HG03135 (cell line): ENCODE results near the gene TMEM163.
"Not testable (repeated sequence)": the region's sequence is repeated elsewhere in the genome, so short reads cannot be mapped to it uniquely, and the experiment has no call there.

Source experiments
- ATAC-seq: cut with Tn5 transposase; IDR thresholded peaks from one replicate; pipeline ENCODE4 v1.9.1; 2021; ENCODE audit warnings: mild to moderate bottlenecking, moderate library complexity; ENCODE audit not compliant: unreplicated experiment

The TMEM163 gene

DNA sequence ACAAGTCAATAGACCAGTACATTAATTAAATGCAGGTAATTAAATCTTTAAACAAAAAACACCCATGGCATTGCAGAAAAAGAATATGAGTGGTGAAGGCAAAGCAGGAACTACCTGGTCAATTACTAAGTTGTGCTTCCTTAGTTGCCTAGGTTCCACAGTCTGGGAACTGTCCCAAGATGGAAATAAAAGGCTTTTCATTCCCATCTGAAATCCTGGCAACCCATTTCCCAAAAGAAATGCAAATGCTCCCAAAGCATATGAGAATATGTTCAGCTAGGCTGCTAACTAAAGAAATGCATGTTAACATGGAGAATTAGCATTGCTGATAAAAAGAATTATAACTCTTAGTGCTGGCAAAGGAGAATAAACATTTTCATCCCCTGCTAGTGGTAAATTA lies 177.8 kb downstream of the TMEM163 start:
- no peak for ATAC-seq

DNA sequence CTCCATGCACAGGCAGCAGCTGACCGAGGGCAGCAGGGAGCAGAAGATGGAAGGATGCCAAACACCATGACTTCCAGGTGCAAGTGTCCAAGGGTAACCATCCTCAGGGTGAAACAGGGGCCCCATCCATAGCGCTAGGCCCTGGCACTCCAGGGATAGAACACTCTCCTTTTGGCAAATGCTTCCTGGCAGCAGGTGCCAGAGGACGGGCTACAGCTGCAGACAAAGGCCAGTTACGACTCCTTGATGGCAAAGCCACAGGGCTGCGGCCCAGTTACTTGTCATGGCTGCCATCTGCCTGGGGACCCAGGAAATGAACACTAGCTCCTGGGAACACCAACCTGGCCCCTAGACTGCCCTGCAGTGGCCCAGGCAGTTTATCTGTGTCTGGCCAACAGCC lies 178.8 kb downstream of the TMEM163 start:
- ATAC-seq: no peak

DNA sequence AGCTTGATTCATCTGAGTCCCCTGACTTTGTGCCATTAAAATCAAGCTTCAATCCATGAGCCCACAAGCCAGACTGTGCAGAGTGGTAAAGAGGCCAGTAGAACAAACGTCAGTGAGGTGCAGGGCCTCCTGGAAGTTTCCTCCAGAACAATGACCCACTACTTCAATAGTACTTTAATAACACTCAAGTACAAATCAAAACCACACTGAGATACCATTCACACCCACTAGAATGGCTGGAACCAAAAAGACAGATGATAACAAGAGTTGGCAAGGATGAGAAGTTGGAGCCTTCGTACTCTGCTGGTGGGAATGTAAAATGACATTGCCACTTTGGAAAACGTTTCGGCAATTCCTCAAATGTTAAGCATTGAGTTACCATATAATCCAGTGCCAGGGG lies 181.1 kb downstream of the TMEM163 start:
- ATAC-seq: no peak

DNA sequence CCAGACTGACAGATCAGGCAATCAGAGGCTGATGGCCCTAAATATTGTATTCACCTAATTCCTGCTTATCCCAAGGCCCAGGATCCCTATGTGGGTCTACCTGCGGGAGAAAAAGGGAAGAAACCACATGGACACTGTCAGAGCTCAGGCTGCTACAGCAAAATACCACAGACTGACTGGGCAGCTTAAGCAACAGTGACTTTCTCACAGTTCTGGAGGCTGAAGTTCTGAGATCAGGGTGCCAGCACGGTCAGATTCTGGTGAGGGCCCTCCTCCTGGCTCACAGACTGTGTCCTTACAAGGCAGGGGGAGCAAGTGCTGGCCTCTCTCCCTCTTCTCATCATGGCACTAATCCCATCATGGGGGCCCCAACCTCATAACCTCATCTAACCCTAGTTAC lies 181.7 kb downstream of the TMEM163 start:
- ATAC-seq: no peak

DNA sequence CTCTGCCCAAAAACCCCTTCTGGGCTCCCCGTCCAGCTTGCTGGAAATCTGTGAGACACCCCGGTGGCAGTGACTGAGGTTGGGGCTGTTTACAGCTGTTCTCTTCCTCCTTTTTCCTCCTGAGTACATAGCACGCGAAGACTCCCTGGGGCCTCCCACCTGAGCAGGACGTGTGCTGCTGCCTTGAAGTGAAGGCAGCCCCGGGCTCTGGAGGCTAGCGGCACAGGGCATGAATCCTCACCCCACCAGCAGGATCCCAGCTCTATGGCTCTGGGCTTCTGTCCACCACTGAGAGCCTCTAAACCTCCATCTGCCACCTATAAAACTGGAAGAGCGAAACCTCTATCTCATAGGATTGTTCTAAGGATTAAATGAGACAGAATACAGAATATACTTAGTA lies 182.5 kb downstream of the TMEM163 start:
- ATAC-seq: no peak

DNA sequence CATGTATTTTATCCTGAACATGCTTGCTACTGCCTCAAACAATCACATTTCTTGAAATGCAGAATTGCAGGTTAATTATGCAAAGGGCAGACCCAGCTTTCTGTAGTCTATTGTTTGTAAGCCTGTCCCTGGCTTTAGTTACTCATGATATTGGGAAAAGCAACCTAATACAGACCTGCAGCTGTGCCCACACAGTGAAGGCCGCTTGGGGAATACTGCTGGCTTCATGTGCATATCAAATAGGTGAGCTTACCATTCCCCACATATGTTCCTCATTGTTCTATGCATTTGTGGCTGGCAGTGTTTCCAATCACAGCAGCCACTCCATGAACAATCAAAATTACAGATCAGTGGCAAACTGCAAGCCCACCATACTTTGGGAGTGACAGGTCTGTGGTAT lies 186.3 kb downstream of the TMEM163 start:
- no peak for ATAC-seq

DNA sequence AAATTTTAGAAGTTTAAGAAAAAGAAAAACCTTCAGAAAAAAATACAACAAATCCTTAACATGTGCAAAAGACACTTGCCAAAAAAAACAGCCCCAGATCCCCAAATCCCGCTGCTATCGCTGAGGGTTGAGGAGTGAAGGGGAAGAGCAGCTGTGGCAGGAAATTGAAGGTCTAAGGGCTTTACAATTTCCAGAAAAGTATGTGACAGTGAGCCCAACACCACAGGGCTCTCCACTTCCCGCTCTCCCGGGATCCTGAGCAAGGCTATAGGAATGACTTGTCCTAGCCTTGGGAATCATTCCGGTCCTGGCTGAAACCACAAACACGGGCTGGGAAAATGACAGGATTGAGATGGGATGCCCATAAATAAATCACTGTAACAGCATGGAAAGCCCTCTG lies 191.4 kb downstream of the TMEM163 start:
- ATAC-seq: no peak

DNA sequence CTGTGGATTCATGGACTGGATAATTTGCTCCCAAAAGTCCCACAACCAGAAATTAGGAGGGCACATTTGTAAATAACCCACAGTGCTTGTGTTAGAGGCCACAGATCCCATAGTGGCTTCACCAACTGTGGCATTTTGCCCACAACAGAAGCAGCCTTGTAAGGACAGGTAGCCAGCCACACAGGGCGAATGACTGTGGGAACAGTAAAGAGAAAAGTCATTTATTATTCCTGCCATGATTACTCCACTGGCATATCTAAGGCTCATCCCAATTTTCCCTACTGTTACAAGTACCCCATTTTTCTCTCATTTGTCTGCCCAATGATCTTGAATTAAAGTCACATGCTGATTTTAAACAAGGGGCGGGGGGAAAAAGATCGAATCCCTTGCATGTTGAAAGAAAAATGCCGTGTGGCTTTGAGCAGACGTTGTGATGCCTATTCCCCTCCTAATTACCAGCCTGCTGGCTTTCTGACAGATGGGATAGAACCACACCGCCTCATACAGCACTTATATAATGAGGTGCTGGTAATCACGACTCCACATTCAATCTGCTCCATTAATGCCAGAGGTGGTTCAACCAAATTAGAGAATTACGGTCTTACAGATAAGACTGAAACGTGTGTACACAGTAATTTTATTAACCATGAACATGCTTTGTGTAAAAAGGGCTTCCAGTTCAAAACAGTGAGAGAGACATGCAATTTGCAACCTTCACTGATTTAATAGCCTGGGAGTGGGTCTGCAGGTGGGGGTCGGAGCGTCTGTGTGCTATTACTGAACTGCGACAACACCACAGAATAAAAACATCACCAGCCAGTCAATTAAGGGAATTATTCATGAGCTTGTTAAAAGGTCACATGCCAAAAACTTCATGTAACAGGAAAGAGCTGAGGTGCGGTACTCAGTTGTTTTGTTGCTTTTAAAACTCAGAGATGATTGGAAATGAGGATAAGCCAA lies 196.0 kb downstream of the TMEM163 start:
- ATAC-seq: no peak

DNA sequence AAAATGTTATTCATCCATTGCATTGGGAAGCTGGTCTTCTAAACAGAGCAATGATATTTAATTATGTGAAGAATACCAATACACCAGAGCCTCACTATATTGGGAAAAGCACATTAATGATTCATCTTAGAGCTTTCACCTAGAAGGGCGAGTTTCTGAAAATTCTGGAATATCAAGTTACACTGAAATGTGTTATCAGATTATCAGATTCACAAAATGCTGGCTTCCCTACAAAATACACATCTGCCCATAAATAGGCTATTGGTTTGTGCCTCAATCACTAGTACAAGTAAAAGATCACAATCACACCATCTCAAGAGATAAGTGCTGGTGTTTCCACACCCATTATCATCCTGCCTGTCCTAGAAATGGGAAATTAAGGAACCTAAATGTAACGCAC lies 200.7 kb downstream of the TMEM163 start:
- ATAC-seq: no peak

DNA sequence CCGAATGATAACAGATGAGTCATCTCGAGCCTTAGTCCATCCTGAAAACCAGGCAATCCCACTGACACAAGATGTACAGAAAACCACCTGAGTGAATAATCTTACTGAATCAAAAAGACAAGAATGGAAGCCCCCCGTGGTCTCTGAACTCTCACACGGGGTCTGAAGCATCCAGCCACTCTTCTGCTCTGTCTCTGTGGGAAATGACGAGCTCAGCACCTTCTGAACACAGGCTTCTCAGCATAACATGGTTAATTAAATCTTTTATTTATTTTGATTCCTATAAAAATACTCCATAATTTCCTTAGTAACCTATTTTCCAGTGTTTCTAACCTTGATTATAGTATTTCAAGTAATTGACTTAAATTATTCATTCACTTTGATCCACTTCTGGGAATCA lies 203.7 kb downstream of the TMEM163 start:
- no peak for ATAC-seq

DNA sequence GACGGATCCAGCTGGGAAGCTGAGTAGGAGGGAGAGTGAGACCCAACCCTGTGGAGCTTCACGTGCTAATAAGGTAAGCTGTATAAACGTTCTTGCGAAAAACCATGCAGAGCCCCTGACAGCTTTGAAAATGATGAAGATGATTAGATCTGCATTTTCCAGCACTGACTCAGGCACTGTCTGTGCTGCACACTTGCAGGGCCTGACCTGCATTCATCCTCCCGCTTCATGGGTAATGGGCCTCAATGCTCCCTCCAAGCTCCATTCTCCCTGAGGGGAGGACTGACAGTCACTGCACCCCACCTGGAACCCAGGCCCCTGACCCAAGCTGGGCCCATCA lies 205.4 kb downstream of the TMEM163 start:
- ATAC-seq: no peak

DNA sequence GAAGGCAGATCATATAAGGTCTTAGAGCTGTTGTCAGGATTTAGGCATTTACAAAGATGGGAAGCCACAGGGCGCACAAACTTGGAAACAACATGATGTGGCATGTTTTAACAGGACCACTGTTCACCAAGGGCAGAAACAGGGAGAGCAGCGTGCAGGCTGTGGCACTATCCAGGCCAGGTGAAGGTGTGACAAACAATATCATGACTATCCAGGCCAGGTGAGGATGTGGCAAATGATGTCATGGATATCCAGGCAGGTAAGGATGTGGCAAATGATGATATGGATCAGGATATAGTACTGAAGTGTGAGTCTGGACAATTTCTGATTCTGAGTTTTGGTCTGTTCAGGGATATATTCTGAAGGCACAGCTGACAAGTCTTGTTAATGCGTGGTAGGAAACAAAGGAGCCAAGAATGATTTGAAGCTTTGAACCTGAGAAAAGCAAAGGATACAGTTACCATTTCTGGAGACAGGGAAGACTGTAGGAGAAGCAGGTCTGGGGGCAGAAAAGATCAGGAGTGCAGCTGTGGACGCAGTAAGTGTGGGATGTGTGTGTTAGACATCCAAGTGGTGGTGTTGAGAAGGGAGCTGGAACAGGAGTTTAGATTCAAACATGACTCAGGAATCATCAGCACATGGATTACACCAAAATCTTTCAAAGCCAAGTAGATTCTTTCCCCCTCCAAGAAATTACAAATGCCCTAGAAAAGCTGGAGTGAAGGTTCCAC lies 205.9 kb downstream of the TMEM163 start:
- ATAC-seq: no peak

DNA sequence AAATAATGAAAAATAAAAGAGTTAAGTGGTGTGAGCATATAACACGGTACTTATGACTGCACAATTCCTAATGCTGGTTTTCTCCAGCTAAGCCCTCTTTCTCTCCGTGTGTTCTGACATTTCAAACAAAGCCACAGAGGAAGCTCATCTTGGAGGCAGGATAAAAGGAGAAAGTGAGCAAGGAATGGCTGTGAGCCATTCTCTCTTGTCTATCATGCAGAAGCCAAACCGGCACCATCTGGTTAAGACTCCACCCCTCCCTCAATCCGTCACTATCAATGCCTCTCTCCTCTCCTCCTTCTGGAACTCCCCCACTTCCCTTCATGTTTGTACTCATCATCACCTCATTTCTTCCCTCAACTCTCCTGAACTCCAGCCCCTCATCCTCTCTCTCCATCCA lies 210.4 kb downstream of the TMEM163 start:
- no peak for ATAC-seq

DNA sequence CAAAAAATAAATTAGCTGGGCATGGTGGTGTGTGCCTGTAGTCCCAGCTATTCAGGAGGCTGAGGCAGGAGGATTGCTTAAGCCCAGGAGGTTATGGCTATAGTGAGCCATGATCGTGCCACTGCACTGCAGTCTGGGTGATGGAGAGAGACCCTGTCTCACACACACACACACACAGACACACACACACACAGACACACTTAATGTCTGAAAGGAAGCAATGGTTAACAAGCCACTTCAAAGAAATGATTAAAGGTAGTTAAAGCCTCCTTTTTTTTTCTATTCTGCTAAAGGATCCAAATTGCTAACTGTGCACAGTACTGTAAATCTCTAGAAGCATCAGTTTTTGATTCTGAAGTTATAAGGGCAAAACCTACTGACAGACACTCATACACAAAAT lies 211.1 kb downstream of the TMEM163 start:
- ATAC-seq: no peak

DNA sequence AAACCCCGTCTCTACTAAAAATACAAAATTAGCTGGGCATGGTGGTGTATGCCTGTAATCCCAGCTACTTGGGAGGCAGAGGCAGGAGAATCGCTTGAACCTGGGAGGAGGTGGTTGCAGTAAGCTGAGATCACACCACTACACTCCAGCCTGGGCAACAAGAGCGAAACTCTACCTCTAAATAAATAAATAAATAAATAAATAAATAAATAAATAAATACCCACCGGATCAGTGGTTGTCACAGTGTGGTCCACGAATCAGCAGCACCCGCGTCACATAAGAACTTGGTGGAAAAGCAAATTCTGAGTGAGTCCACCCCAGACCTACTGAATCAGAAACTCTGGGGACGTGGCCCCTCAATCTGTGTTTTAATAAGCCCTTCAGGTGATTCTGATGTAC lies 211.6 kb downstream of the TMEM163 start:
- ATAC-seq: not testable (repeated sequence)

DNA sequence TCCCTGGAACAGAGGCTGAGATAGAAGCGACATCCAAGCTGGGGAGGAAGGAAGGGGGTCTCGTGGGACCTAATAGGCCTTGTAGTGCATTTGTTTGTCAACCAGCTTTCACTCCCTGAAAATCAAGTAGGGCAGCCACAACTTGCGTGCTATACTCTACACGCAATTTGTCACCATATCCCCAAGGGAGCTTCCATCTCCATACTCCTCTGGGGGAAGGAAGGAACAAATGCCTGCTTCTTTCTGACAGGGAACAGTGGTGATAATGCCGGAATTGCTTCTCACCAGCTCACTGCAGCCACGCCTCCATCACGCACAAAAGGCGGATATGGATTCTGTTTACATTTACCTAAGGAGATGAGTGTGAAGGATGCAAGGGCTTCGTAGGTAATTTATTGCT lies 213.4 kb downstream of the TMEM163 start:
- no peak for ATAC-seq

DNA sequence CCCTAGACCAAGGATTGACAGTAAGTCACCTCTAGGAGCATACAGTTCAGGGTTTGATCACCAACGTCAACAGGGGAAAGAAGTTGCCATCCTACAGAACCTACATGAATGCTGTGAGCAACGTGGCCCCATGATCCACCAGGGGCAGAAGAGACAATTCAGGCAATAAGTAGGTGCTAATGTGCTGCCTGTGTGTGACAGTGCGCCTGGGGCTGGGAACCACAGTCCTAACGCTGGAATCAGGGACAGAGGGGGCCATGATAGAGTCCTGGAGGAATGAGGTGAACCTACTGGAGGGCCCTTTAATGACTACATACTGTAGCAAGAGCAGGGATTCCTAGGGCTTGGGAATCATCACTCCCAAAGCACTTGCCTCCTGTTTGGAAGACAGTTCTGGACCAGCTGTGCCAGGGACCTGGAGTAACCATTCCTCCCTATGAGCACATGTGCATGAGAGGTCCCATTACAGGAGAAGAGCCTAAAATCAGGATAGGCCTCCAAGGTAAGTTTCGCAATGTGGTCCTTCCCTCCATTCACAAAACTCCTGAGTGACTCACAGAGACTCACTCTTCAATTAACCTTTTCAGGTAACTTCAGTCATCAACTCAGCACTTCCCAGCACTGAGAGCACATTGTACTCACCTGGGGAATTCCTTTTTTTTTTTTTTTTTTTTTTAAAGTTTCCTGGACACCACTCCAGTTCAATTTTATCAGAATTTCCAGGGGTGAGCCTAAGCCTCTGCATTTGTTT lies 214.0 kb downstream of the TMEM163 start:
- no peak for ATAC-seq

DNA sequence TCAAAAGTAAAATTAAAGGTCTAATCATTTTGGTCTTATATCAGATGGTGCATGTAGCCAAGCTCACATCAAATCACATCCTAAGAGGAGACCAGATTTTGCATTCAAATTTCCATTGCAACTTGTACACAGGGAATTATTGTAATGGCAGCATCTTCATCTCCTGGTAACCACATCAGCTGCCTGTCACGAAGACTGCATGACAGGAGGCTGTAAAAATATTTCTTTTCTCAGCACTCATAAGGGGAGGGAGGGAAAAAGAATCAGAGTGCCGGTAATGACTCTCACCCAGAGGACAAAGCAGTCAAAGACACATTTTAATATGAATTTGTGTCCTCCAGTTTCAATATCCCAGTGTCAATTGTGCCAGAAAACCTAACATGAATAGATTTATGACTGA lies 216.7 kb downstream of the TMEM163 start:
- no peak for ATAC-seq

DNA sequence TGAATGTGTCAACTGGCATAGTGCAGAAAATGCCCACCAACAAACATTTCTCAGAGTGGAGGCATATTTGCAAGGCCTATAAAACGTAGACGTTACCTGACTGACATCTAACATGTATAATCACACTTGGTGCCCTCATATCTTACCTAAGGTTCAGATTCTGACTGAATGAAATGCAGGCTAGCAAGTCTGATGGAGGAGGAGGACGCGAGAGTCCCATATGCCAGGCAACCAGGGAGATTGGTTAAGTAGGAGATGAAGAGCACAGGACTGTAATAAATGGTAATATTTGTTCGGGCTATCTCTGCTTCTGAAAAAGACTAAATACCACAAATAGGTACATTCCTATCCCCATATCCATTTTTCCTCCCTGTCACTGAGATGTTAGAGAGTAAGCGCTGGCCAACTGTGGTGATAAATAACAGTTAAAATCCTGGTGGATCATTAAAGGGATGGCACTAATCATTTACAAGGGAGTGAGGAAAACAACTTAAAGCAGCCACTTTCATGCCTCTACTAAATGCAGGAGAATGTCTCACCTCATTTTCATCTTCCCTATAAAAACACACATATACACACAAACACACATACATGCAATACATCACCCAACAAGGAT lies 217.2 kb downstream of the TMEM163 start:
- ATAC-seq: no peak

DNA sequence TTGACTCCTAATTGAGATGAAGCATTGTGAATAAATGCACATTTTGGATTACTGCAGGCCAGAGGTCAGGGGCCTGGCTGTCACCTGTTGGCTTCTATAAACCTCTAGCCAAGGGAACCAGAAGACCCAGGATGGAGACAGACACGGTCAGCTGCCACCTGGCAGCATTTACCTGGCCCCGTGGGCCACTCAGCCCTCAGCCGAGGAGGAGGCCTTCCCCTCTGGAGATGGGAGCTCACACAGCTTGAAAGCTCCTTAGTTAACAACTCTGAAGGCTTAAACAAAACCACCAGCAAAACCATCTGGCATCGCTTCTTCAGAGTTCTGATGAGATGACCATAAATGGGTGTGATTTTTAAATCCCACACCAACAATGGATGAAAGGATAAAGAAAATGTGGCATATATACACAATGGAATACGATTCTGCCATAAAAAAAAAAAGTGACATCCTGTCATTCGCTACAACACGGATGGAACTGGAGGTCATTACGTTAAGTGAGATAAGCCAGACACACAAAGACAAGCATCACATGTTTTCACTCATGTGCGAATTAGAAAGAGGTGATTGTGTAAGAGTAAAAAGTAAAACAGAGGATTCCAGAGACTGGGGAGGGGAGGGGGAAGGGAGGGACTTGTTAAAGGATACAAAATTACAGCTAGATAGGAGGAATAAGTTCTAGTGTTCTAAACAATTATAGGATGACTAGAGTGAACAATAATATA lies 218.4 kb downstream of the TMEM163 start:
- no peak for ATAC-seq
